Right atrium auricular region (tissue), 2 donors: ENCODE results near the gene PALD1. TPM values are rescaled to one million over a fixed set of nuclear protein-coding genes. Genes with fewer than 3 reads are reported as not detected.
A peak's percentile ranks its signal among the peaks of the same experiment; 100 is the strongest.

Experiments used
- DNase-seq: peaks from one replicate; pipeline ENCODE4 v3.0.0-alpha.2; 2019; ENCODE audit warnings: low spot score
- H3K27ac ChIP-seq, 2 donors: fragments of 200-600 bp; sonication (generic); 1 replicate in 1 of 2; 2 replicates in 1 of 2; pipeline ENCODE4 v1.5.1; 2016 to 2019
- H3K27me3 ChIP-seq, 2 donors: fragments of 200-600 bp; sonication (generic); one replicate each; pipeline versions ENCODE4 v1.5.1 to v1.6.0; 2017 to 2019
- H3K36me3 ChIP-seq: fragments of 200-600 bp; sonication (generic); one replicate; pipeline ENCODE4 v1.5.1; 2016
- H3K4me1 ChIP-seq, 2 donors: fragments of 200-600 bp; sonication (generic); one replicate each; pipeline versions ENCODE4 v1.5.1 to v1.6.0; 2017 to 2019
- H3K4me3 ChIP-seq, 2 donors: fragments of 200-600 bp; sonication (generic); 1 replicate in 1 of 2; 2 replicates in 1 of 2; pipeline ENCODE4 v1.5.1; 2017 to 2019; ENCODE audit warnings: mild to moderate bottlenecking in 1 of 2, moderate library complexity in 1 of 2
- H3K9me3 ChIP-seq, 2 donors: fragments of 200-600 bp; sonication (generic); one replicate each; pipeline ENCODE4 v1.5.1; 2019
- CTCF ChIP-seq, 2 donors: fragments of 200-600 bp; sonication (generic); IDR thresholded peaks; one replicate each; pipeline ENCODE4 v1.5.1; 2019; ENCODE audit warnings: antibody characterized with exemption in 2 of 2
- total RNA-seq, 2 donors: library from RNA; depleted of rRNA; stranded (reverse); fragments of >200 nt; gene quantifications; one replicate each; pipeline ENCODE4 v1.1.0, GENCODE V29; 2016

Gene PALD1
- total RNA-seq, 2 donors from 2014 or later = 4.9 to 8.5 TPM

DNA sequence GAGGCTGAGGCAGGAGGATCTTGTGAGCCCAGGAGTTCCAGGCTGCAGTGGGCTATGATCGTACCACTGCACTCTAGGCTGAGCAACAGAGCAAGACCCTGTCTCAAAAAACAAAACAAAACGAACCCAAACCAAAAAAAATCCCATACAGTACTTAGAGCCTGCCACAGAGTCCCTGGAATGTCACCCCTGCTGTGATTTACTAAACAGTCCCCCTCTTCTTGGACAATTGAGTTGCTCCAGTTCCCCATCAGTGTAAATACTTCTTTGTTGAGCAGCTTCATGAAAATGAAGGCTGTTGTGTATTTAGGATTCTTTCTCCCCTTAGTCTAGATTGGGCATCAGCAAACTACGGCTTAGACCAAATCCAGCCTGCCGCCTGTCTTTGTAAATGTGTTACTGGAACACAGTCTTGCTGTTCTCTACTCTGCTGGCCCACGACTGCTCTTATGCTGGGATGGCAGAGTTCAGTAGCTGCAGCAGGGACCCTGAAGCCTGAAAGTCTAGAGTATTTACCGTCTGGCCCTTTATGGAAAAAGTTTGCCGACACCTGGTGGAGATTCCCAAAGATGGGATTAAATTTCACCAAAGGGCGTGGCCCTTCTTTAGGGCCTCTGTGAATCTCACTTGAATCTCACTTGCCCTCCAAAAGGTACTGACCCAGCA is 57.8 kb downstream of the PALD1 start:
- no peaks in the 10 kb centered on the region for H3K9me3 ChIP-seq
- H3K36me3 ChIP-seq = peaks cover 7% of the 10 kb centered on the region
- H3K27ac ChIP-seq = no peak overlapping the region
- no peaks in the 10 kb centered on the region for H3K27me3 ChIP-seq
- no peaks in the 10 kb centered on the region for H3K4me1 ChIP-seq
- TF ChIP-seq CTCF (IDR thresholded peaks at IDR 0.05) = no peak
- DNase-seq = no peak
- H3K4me3 ChIP-seq = no peak overlapping the region

- no peaks in the 10 kb centered on the region for H3K27me3 ChIP-seq
- H3K4me3 ChIP-seq = no peak overlapping the region
- peak in 1 of 2 donors; percentile 40 for TF ChIP-seq CTCF (IDR thresholded peaks at IDR 0.05)
- DNase-seq = no peak
- peaks cover 7% of the 10 kb centered on the region for H3K36me3 ChIP-seq
- H3K27ac ChIP-seq = no peak overlapping the region
- H3K4me1 ChIP-seq = no peaks in the 10 kb centered on the region
- no peaks in the 10 kb centered on the region for H3K9me3 ChIP-seq
Measured at GRCh38 chr10:70537398-70538194, 59.0 kb downstream of the PALD1 start.

GRCh38 chr10:70538195-70538520 is 59.6 kb downstream of the PALD1 start:
- H3K9me3 ChIP-seq = no peaks in the 10 kb centered on the region
- TF ChIP-seq CTCF (IDR thresholded peaks at IDR 0.05) = no peak
- peaks cover 7% of the 10 kb centered on the region for H3K36me3 ChIP-seq
- no peak overlapping the region for H3K4me3 ChIP-seq
- H3K27me3 ChIP-seq = no peaks in the 10 kb centered on the region
- no peak for DNase-seq
- H3K4me1 ChIP-seq = no peaks in the 10 kb centered on the region
- H3K27ac ChIP-seq = no peak overlapping the region

GRCh38 chr10:70538731-70539338 is 60.3 kb downstream of the PALD1 start:
- TF ChIP-seq CTCF (IDR thresholded peaks at IDR 0.05) = no peak
- H3K9me3 ChIP-seq = no peaks in the 10 kb centered on the region
- H3K4me1 ChIP-seq = no peaks in the 10 kb centered on the region
- DNase-seq = no peak
- no peak overlapping the region for H3K4me3 ChIP-seq
- no peaks in the 10 kb centered on the region for H3K27me3 ChIP-seq
- H3K27ac ChIP-seq = no peak overlapping the region
- peaks cover 7% of the 10 kb centered on the region for H3K36me3 ChIP-seq

DNA sequence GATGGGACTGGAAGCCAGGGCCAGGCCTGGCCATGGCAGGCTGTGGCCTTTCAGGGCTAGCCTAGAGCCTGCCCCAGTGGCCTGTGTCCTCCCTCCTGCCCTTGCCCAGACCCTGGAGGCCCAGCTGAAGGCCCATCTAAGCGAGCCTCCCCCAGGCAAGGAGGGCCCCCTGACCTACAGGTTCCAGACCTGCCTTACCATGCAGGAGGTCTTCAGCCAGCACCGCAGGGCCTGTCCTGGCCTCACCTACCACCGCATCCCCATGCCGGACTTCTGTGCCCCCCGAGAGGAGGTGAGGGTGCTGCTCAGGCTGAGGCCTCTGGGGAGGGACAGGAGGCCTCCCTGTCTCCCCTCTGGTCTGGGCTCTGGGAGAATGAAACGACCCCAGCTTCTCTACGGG is 60.9 kb downstream of the PALD1 start:
- Histone ChIP-seq H3K4me3 (no peak overlapping the region), H3K9me3 (no peaks in the 10 kb centered on the region), H3K27ac (no peak overlapping the region), H3K4me1 (no peaks in the 10 kb centered on the region), H3K27me3 (no peaks in the 10 kb centered on the region), H3K36me3 (peaks cover 7% of the 10 kb centered on the region)
- DNase-seq = no peak
- TF ChIP-seq CTCF (IDR thresholded peaks at IDR 0.05) = no peak
